GM19438 (cell line): ENCODE results near the gene RBL2.
A peak's percentile ranks its signal among the peaks of the same experiment; 100 is the strongest.

ENCODE experiments used
- ATAC-seq: cut with Tn5 transposase; IDR thresholded peaks from one replicate; pipeline ENCODE4 v1.9.1; 2021; ENCODE audit warnings: low read depth; ENCODE audit not compliant: unreplicated experiment

Gene RBL2

DNA sequence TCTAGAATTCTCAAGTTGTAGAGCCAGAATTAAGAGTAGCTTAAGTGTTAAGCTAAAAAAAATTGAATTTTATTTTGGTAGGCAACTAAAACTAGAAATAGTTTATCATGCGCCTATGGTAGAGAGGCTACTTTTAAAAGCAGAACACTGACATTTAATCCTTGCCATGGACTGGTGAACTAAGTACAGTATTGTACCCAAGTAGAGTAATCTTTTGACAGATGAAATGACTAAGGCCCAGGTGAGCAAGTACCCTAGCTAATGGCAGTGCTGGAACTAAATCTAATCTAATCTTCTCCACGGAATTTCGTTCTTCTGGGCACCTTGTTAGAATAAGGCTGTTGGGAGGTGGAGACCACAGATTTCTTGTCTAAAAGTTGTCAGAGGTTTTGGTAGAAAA, 11.8 kb downstream of the RBL2 start:
- no peak for ATAC-seq

DNA sequence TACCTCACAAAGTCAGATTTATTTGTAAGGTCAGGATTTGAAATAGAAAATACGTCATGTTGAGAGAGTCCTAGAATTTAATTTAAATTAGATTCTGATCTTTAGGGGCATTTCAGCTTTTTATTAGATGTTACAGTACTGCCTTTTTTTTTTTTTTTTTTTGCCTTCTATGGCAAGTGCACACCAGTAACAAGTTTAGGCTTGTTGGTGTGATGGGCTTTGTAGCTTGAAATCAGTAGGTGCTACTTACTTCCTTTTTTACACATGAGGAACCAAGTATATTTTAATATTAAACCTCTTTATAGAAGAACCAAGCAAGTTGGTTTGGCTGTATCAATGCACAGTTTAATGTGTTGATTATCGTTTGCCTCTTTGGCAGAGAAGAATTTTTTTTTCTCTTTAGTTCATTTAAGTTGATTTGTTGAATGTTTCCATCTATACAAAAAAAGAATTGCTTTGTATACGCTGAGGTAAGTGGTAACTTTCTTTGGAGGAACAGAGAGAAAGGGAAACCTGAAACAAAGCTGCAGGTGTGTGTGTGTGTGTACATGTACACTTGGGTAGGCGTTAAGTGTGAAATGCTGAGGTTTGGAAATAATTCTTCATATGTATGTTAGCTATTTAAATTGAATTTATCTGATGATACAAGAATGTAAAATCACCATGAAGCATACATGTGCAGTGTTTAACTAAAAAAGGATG, 15.7 kb downstream of the RBL2 start:
- ATAC-seq: no peak

GRCh38 chr16:53453928-53454327, 19.7 kb downstream of the RBL2 start:
- no peak for ATAC-seq

DNA sequence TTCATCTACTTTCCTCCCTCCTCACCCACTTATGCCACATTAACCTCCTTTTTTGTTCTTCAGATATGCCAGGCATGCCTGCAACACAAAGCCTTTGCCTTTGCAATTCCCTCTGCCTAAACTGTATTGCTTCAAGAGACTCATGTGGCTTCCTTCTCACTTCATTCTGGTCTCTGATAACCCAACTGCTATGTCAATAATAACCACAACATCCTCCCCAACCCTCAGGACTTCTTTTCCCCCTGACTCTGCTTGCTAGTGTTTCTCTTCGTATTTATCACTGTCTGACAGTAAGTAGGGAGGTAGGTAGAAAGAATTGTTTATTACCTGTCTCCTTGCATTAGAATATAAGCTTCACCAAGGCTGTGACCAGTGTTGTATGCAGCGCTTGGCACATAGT, 22.4 kb downstream of the RBL2 start:
- ATAC-seq: no peak

DNA sequence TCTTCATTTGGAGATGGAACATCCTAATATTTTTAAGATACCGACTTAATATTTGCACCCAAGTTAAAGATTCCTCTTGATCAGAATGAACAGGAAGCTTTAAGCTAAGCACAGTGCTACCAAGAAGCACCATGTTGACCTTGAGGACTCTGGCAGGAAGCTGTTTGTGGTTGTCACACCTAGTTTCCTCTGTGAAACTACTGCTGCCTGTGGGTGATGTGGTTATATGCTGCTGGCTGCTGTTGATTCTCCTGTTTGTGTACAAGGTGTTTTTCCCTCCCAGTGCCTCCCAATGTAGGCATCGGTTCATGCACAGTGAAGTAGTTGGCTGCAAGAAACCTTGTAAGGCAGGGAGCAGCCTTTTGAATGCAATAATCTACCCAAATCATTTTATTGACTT, 23.4 kb downstream of the RBL2 start:
- ATAC-seq: peak; percentile 100

DNA sequence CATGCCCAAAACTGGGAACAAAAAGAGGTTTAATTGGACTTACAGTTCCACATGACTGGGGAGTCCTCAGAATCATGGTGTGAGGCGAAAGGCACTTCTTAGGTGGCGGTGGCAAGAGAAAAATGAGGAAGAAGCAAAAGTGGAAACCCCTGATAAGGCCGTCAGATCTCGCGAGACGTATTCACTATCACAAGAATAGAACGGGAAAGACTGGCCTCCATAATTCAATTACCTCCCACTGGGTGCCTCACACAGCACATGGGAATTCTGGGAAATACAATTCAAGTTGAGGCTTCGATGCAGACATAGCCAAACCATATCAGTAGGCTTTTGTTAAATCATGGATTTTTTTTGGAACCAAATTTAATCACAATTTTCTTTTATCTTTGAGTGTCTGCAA, 24.4 kb downstream of the RBL2 start:
- ATAC-seq: no peak

GRCh38 chr16:53465606-53466280, 31.5 kb downstream of the RBL2 start:
- ATAC-seq: no peak

- no peak for ATAC-seq
Observed at GRCh38 chr16:53476867-53477266, 42.6 kb downstream of the RBL2 start.

GRCh38 chr16:53478965-53479364, 44.7 kb downstream of the RBL2 start:
- no peak for ATAC-seq

DNA sequence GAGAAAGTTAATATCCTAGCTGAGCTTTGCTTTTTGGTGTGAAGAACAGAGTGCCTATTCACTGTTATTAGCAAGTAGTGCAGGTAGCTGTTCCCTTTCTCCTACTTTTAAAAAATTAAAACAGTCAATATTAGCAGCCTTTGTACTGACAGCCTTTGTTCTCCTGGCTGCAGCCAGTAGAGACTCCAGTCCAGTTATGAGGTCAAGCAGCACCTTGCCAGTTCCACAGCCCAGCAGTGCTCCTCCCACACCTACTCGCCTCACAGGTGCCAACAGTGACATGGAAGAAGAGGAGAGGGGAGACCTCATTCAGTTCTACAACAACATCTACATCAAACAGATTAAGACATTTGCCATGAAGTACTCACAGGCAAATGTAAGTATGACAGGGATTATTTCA, 46.1 kb downstream of the RBL2 start:
- no peak for ATAC-seq

GRCh38 chr16:53482123-53482522, 47.9 kb downstream of the RBL2 start:
- no peak for ATAC-seq

DNA sequence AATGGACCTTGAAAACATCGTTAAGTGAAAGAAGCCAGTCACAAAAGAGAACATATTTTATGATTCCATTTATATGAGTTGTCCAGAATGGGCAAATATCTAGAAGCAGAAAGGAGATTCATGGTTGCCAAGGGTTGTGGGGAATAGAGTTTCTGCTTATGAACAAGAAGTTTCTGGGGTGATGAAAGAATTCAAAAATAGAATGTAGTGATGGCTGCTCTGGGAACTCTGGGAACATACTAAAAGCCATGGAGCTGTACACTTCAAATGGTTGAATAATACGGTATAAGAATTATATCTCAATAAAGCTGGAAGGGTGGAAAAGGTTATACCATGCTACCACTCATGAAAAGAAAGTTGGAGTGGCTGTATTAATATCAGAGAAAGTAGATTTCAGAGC, 50.3 kb downstream of the RBL2 start:
- no peak for ATAC-seq

DNA sequence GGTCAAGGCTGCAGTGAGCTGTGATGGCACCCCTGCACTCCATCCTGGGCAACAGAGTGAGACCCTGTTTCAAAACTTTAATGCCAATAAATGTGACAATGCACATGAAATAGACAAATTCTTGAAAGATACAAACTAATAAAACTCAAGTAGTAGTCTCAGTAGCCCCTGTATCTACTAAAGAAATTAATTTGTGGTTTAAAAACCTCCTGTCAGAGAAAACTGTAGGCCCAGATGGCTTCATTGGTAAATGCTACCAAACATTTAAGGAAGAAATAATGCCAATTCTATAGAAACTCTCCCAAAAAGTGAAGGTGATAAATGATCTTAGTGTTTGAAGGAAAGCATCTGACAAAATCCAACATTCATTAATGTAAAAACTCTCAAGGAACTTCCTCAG, 52.0 kb downstream of the RBL2 start:
- ATAC-seq: no peak

- no peak for ATAC-seq
Observed at GRCh38 chr16:53489755-53490154, 55.5 kb downstream of the RBL2 start.

DNA sequence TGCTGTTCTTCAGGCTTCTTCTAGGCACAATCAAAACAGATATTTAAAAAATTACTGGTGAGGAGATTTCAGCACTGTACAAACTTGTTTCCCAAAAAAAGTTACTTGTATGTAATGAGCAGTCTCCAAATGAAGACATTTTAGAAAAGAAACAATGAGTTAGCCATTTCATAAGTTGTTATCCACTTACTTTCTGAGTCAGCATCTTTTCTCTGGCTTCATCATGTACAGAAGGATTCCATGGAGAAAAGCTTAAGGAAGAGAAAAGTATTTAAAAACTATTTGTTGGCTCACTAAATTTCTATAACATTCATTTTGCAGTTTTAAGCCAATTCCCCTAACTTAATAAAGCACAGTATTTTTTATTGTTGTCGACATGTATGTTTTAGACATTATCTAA, 58.2 kb downstream of the RBL2 start:
- ATAC-seq: no peak

DNA sequence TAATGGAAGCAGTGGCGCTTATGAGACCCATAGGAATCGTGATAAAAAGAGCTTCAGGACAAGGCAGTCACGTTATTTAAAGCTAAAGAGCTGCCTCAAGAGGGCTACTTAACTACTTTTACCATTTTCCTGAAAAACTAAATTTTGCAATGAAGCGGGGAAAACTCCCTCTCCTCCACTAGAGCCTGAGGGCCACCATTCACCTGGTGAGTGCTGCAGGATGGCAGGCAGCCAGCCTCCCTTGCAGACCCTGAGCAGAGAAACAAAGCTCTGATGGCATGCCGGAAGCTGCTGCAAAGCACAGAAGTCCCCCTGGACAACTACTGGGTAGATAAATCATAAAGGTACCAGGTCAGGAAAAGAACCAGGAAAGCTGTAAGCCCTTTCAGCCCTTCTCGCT, 60.4 kb downstream of the RBL2 start:
- no peak for ATAC-seq

GRCh38 chr16:53495325-53495724, 61.1 kb downstream of the RBL2 start:
- no peak for ATAC-seq

GRCh38 chr16:53498984-53499383, 64.7 kb downstream of the RBL2 start:
- ATAC-seq: no peak

DNA sequence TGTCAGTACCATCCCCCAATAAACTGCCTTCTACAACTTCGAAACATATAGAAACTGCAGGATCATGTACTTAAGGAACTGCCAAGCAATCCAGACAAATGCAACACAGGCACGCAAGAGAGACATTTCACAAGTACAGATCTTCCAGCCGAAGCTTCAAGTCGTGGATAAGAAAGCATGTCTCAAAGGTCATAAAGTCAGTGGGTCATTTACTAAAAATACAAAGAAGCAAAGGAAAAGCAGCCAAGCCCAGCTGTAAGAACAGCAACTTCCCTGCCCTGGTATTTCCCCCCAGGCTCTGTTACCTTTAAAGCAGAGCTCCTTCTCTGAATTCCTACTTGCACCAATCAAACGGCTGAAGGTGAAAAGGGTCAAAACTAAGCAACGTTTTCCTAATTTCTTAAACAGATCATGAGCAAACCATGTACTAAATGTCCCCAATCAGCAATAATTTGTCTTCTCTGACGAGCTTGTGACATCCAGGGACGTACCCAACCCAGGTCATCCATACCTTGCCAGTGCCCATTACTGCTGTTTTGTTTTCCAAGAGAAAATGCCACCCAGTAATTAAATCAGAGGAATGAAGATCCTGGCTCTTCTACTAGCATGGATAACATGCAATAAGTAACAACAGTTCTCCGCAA, 67.1 kb downstream of the RBL2 start:
- ATAC-seq: no peak

DNA sequence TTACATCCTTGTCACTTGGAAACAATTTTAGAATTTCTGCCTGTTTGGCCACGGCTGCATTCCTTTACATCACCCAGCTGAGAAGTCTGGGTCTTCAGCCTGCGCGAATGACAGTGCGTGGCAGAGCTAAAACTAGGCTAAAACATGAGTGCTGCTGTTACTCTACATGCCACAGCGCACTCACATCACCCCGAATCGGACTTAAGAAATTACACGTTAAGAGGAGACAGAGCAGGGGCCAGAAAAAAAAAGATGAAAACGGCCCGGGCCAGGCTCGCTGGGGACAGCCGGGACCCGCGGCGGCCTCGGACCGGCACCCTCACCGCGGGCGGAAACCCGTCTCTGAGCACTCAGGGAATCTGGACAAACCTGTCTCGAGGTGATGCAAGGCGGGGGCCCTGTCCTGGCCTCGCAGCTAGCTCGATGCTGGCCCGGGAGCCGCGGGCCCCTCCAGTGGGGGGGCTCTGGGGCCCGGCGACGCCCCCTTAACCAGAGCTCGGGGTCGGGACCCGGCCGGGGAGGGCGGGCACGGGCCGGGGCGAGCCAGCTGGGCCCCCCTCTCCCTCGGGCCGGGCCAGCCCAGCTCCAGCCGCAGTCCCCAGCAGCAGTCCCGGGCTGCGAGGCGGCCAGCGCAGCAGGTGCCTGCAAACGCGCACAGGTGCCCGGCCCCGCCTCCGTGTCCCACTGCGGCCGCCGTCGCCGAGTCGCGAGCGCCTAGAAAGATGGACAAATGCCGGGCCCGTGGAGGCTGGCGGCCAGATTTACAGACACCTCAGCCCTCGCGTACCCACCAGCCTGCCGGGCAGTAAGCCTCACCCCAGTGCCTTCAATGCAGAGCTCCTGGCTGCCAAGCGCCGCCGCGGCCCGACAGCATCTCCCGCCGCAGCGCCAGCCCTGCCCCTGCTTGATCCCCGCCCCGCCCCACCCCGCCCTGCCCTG, 68.3 kb downstream of the RBL2 start, which contains the start of gene AKTIP:
Gene AKTIP (minus strand): TSS at position 879 of the 939 bp plus-strand sequence. CDS start 2,950 bp downstream, outside the sequence.
- ATAC-seq: peak; percentile 24
